ENCODE data around the gene MTCL1.

DNA sequence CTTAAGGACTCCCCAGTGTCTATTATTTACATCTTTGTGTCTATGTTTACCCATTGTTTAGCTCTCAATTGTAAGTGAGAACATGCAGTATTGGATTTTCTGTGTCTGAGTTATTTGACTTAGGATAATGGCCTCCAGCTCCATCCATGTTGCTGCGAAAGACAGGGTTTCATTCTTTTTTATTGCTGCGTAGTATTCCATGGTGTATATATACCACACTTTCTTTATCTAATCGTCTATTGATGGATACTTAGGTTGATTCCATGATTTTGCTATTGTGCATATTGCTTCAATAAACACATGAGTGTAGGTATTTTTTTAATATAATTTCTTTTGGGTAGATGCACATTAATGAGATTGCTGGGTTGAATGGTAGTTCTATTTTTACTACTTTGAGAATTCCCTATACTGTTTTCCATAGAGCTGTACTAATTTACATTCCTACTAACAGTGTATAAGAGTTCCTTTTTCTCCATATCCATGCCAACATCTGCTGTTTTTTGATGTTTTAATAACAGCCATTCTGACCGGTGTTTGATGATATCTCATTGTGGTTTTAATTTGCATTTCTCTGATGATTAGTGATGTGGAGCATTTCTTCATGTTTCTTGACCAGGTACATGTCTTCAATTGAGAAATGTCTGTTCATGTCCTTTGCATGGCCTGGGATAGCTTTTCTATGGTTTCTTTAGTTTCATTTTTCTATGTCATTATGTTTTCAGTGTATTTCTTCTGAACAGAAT, 21.8 kb downstream of the MTCL1 start:
- no peak for TF ChIP-seq POLR2A (IDR thresholded peaks at IDR 0.05)
- TF ChIP-seq, protein P1, sequence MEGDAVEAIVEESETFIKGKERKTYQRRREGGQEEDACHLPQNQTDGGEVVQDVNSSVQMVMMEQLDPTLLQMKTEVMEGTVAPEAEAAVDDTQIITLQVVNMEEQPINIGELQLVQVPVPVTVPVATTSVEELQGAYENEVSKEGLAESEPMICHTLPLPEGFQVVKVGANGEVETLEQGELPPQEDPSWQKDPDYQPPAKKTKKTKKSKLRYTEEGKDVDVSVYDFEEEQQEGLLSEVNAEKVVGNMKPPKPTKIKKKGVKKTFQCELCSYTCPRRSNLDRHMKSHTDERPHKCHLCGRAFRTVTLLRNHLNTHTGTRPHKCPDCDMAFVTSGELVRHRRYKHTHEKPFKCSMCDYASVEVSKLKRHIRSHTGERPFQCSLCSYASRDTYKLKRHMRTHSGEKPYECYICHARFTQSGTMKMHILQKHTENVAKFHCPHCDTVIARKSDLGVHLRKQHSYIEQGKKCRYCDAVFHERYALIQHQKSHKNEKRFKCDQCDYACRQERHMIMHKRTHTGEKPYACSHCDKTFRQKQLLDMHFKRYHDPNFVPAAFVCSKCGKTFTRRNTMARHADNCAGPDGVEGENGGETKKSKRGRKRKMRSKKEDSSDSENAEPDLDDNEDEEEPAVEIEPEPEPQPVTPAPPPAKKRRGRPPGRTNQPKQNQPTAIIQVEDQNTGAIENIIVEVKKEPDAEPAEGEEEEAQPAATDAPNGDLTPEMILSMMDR (IDR thresholded peaks at IDR 0.05), result no peak
